Adipose tissue (tissue), 3 donors: Measurements from ENCODE around the gene PHOX2B. TPM values are rescaled to one million over a fixed set of nuclear protein-coding genes. Genes with fewer than 3 reads are reported as not detected.
"Not testable (repeated sequence)": the region's sequence is repeated elsewhere in the genome, so short reads cannot be mapped to it uniquely, and the experiment has no call there.

Experiments used
- H3K27ac ChIP-seq: one replicate; pipeline ENCODE4 v1.5.1; 2013; ENCODE audit warnings: low read depth, low read length
- WGBS, 3 donors: extraction: QIAGEN DNeasy Blood & Tissue Kit; methylation state at CpG; one replicate each; pipeline ENCODE4 v1.1.7; 2013; 5-methylcytosine and 5-hydroxymethylcytosine counted together
- polyA plus RNA-seq, 3 donors: library from polyadenylated mRNA; stranded (reverse); fragments of 200-250 nt; gene quantifications; one replicate each; pipeline ENCODE4 v1.2.3, GENCODE V29; 2013
- donor health status: healthy with polysubstance abuse.
- donor health status: Bipolar disorder and iron deficiency.
- donor health status: healthy.

Gene PHOX2B
- polyA plus RNA-seq, 3 donors = 0.03 TPM; not detected in 2

DNA sequence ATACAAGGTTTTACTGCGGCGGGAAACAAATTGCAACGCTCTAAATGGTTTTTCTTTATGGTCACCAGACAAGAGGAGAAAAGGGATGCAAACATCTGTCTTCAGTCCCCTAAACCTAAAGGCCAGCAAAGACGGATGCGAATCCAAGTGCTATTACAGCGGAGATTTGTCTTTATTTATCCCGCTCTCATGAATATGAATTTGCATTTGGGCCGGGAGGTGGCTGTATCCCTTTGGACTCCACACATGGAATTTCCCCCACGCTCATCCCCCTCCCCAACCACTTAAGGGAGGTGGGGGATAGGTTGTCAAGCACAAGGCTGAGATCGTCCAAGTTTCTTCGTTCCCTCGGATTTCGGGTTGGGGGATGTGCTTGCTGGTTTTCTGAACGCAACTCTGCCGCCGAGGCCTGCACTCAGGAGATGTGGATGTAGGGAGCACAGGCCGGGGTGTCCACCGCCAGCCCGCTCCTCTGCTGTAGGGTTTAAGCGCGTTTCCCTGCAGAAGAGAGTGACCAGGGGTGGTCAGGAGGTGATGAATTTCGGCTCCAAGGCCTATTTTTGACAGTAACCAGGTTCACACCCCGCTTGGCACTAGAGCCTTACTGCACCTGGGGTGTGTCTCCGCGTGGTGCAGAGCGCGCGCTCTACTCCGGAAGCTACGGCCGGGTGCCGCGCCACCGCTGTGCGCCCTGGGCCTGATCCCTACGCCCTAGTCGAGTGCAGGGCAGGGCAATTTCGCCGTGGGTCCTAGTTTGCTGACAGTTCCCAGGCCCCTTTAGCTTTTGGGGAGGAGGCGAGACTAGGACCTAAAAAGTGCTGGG, 2.3 kb upstream of the PHOX2B start:
- no peak overlapping the region for H3K27ac ChIP-seq
- WGBS, 3 donors = 4 to 8% (median 8%) methylated on average over 40 of the region's 40 CpGs

DNA sequence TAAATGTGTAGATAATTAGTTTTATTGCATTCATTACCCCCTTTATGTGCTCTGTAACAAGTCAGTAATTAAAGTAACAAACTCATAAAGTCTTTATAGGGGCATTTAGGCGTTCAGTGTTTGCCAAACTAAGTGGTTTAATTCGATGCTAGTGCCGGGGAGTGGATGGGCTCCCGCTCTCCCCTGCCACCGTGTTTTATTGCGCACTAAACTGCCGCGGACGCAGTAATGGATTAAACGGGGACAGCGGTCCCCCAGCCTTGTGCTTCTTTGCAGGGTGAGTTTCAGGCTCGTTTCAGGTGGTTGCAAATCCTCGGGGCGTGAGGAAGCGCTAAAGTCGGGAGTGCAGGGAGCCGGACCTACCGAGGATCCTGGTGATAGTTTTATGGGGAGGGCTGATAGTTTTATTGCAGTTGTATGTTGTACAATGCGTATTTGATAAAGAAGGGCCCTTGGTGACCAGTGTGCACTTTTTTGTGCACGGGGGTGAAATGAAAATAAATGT, 1.6 kb upstream of the PHOX2B start:
- WGBS, 3 donors = 4 to 6% (median 4%) methylated on average over 20 of the region's 20 CpGs

DNA sequence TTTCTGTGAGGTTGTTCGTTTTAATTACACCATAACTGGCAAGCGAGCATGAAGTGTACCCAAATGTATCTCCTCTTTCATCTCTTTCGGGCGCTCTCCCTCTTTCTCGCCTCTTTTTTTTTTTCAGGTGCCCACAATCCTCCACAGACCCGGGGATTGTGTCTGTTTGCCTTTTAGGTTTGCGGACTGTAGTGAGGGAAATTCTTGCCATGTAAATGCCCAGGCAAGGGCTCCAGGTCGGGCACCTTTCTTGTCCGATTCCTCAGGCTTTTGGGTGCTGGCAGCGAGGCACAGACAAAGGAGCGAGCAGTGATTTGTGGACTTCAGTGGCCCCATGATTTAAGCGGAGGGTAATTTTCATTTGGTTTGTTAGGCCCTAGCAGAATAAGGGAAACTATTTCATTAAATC, 1.1 kb upstream of the PHOX2B start:
- H3K27ac ChIP-seq = no peak overlapping the region
- WGBS, 3 donors = 9 to 15% (median 11%) methylated on average over 12 of the region's 12 CpGs

More for the DNA sequence above, 1.6 kb upstream of the PHOX2B start:
- no peak overlapping the region for H3K27ac ChIP-seq

DNA sequence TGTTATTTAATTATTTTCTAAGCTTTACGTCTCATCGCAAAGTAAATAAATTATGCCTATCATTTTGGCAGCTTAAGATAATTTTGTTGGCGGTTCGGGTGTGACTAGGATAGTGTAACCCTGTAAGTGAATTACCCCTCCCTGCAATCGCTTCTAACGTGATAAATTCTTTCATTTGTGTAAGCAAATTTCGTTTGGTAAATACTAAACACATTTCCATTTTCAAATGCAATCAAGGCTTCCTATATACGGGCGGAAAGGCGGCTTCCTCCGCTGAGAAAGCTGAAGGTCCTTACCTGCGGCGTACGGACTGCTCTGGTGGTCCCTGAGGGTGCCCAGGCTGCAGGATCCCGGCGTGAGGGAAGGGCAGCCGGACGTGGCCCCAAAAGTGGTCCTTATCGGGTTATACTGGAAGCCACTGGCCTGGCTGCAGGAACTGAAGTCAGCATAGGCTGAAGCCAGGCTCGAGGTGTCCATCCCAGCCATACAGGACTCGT, 403 bp downstream of the PHOX2B start:
- WGBS, 3 donors = 4 to 6% (median 6%) methylated on average over 21 of the region's 21 CpGs
- no peak overlapping the region for H3K27ac ChIP-seq

DNA sequence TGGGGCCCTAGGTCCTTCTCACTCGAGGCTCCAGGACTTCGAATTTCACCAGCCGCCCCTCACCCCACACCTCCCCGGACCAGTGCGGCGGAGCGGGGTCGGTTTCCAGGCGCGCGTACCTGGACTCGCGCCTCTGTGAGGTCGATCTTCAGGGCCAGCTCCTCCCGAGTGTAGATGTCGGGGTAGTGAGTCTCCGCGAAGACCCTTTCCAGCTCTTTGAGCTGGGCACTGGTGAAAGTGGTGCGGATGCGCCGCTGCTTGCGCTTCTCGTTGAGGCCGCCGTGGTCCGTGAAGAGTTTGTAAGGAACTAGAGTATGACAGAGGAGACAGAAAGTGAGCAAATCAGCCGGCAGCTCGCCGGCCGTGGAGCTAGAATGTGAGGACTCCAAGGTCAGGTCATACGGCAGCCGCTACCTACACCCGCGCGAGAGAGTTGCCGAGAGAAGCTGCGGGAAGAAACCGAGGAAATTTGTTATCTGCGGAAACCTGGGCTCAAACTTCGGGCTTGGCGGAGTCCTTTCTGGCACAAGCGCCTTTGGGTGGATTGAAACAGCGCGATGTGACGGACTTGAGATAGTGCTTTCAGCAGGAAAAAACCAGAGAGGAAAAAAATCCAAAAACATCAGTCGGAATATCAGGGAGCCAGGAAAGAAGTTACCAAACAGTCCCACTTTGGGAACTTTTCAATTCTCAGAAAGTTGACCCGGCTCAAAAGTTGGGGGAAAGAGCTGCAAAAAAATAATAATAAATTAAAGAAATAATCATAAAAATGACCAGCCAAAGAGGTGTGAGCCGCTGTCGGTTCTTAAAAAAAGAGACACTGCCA, 1.1 kb downstream of the PHOX2B start:
- H3K27ac ChIP-seq = no peak overlapping the region
- WGBS, 3 donors = 3 to 7% (median 7%) methylated on average over 49 of the region's 49 CpGs

DNA sequence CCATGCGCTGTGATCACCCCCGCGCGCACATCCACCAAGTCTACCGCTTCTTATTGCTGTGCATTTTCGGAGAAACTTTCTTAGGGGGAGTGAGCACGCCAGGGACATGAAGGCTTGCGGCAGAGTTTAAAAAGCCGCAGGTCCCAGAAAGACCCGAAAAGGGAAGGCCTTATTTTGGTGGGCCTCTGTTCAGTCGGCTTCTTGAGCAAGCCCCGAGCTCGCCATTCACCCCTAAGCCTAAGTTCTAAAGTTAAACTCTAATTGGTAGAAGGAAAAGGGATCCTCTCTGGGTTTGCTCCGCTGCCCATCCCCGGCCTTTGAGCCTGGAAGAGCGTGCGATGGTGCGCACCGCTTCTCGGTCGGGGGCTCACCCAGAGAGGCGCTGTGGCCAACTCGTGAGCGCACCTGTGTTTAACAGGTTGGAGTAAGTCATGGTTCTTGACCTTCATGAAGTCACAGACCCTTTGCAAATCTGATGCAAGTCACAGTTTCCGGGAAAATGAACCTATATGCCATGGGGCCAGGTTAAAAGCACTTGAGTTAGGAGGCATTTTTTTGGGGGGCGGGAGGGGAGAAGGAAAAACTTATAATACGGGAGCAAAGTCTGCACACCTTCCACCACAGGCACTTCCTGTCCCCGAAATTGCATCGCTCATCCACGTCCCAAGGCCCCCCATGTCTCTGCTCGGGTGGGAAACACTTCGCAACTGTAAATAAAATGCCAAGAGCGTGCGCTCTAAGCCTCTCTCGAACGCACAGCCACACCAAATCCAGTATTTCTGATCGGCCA, 1.9 kb downstream of the PHOX2B start:
- H3K27ac ChIP-seq = no peak overlapping the region
- WGBS, 3 donors = 6 to 11% (median 8%) methylated on average over 37 of the region's 37 CpGs

DNA sequence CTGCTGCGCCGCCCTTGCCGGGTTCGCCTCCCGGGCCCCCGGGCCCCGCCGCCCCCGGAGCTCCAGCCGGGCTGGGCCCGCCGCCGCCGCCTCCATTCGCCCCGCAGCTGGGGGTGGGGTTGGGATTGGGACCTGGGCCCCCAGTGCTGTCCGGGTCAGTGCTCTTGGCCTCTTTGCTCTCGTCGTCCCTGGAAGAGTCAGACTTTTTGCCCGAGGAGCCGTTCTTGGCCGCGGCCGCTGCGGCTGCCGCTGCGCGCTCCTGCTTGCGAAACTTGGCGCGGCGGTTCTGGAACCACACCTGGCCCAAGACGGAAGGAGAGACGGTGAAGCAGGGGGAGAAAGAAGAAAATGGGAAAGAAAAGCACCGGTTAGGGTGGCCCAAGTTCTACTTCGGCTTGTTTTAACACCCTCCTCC, 2.5 kb downstream of the PHOX2B start:
- H3K27ac ChIP-seq = no peak overlapping the region
- 3 to 7% (median 4%) methylated on average over 27 to 36 of the region's 36 CpGs for WGBS, 3 donors

DNA sequence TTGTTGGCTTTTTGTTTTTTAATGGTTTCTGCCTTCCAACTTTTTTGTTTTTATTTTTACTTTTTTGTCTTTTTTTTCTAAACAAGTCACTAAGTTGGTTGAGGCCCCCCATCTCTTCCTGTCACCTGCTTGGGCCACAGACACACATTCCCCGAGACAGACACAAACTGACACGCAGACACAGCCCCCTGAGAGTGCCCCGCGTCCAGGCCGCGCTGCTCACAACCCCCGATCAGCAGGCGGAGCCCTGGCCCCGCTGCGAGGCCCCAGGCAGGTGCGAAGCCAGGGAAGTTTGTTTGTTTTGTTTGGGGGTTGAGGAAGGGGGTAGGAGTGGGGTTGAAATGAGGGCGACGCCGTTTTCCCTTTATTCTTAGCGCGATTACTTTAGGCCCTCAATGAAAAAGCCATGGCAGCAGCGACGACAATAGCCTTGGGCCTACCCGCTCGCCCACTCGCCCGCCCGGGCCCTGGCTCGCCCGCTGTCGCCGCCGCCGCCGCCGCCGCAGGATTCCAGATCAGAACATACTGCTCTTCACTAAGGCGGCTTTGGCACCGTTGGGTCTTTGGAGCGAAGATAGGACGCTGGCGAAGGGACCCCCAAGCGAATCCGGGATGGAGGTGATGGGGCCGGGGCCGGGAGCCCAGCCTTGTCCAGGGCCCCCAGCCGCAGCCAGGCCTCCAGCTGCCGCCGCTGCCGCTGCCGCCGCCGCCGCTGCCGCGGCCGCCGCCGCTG, 3.1 kb downstream of the PHOX2B start:
- WGBS, 3 donors = 6 to 11% (median 7%) methylated on average over 40 to 54 of the region's 54 CpGs
- no peak overlapping the region for H3K27ac ChIP-seq

DNA sequence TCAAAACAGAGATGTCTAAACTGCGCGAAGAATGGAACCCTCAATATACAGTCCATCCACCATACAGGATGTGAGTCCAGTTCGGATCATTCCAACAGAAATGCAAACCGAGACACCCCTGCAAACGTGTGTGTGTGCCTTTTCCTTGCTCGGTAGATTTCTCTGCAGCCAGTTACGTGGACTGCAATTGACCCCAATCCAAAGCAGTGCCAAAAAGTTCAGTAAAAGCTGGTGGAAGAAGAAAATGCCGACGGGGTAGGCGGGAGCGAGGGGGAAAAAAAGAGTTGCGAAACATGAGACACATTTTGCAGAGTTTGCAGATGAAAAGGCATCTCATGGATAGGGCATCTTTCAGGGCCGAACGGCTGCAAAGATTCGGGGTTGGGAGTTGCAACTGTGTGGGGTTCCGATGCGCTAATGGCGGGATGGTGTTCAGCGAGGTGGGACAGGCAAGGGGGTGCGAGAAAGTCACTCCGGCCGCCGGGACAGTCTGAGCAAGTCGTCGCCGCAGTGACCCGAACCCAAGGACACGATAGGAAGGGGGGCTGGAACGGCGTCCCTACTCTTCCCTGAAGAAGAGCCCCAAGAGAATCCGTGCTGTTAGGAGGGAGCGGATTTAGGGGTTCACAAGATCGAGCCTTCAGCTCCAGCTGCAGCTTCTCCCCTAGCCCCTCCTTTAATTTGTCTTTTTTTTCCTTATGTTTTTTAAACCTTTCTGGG, 3.8 kb downstream of the PHOX2B start:
- WGBS, 3 donors = 9 to 10% (median 9%) methylated on average over 33 of the region's 33 CpGs
- H3K27ac ChIP-seq = no peak overlapping the region

DNA sequence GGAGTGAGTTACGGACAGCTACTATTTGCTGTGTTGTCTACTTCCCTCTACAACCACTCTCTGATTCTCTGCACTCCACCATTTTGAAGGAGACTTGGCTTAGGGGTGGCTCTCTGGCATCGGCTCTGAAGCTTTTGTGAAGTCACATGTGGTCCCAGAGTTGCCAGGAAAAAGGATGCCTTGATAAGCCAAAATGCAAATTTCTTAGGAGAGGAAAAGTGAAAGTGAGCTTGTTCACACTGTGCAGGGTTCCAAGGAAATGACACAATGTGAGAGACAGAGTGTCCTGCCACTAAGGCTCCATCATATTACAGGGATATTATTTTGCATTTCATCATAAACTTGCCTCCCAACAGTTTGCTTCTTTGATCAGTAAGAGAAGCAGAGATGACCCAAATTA, 7.2 kb downstream of the PHOX2B start:
- WGBS, 3 donors = 59 to 60% (median 60%) methylated on average over 2 of the region's 2 CpGs
- H3K27ac ChIP-seq = no peak overlapping the region

DNA sequence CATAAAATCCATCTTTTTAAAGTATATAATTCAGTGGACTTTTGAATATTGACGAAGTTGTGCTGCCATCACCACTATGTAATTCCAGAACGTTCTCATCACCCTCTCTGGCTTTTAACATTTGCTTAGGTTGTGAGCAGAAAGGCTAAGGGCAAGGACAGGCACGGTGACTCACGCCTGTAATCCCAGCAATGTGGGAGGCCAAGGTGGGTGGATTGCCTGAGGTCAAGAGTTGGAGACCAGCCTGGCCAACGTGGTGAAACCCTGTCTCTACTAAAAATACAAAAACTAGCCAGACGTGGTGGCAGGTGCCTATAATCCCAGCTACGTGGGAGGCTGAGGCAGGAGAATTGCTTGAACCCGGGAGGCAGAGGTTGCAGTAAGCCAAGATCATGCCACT, 11.0 kb downstream of the PHOX2B start:
- not testable (repeated sequence) for H3K27ac ChIP-seq
- WGBS, 3 donors = 64 to 80% (median 66%) methylated on average over 8 of the region's 8 CpGs

DNA sequence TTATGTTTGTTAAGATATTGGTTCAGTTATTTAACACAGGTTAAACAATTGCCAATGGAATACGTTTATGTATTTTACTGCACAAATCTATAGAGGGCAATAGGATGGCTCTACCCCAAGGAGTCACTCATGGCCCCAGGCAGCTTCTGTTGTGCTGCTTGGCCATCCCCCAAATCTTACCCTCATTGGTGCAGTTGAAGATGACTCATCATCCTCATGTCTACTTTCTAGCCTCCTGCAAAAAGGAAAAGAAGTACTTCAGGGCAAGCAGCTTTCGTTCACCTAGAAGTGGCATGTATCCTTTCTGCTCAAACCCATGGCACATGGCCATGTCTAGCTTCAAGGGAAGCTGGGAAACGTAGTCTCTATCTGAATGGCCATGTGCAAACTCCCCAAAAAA, 14.2 kb downstream of the PHOX2B start:
- no peak overlapping the region for H3K27ac ChIP-seq
- 68 to 75% (median 68%) methylated on average over 3 of the region's 3 CpGs for WGBS, 3 donors

DNA sequence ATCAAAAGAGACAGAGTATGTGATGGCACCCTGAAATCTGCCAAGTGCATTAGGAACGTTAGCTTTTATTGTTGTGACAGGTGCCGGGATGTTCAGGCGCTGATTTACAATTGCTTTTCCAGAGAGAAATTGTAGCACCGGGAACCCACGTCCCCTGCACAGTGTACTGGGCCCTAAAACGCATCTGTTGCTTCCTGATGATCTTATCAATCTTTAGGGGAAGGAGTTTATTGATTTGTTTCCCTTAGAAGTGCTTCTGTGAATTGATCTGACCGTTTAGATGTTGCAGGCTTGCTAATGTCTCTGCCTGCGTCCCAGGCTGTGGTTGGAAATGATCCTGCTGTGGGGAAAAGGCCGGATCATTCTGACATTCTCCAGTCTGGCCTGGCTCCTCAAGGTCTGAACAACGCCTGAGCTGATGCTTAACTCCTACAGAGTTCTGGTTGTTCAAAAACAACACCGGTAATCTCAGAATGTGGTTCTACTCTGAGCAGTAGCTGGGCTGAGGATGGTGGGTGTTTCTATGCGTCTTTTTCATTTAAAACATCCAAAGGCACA, 16.9 kb downstream of the PHOX2B start:
- 28 to 38% (median 35%) methylated on average over 12 of the region's 12 CpGs for WGBS, 3 donors
- no peak overlapping the region for H3K27ac ChIP-seq

DNA sequence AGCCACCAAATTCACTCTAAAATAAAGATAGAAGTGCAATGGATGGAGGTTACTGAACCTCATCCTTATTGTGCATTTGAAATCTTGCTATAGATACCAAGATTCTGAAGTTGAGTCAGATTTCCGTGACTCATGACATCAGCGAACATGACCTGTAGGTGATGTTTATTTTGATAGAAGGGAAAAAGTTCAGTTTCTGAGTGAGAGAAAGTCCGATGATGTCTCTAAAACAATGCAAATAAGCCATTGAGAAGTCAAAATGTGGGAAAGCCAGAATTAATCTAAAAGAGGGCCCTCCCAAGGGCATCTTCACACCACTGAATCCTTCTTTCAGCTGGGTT, 20.0 kb downstream of the PHOX2B start:
- 73 to 78% (median 75%) methylated on average over 3 of the region's 3 CpGs for WGBS, 3 donors

DNA sequence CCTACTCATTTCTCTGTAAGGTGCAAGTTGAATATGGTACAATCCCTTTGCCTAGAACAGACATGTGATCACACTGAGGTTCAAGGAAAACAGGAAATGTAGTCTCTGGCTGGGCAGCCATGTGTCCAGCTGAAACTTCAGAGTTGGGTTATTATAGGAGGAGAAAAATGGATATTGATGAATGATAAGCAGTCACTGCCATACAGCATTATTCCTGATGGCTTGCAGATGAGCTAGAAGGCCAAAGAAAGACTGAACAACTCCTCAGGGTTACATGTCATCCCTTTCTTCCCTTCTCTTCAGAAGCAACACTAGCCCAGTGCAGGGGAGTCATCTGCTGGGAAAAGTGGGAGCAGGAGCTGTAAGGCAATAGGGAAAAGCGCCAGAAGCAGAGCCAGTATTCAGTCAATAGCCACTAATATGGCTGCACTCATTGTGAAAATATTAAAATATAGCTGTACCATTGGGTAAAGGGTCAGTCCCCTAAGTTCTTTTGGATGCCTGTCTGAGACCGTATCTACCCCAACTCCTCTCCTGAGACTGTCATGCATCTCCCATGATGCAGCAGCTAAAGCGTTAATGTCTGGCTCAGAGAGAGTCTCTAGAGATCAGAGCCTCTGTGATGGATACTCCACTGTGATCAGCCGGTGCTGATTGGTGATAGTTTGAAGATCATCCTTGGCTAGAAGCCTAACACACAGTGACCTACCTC, 20.5 kb downstream of the PHOX2B start:
- WGBS, 3 donors = 61 to 70% (median 66%) methylated on average over 4 of the region's 4 CpGs
- no peak overlapping the region for H3K27ac ChIP-seq

More for the DNA sequence above, 20.0 kb downstream of the PHOX2B start:
- no peak overlapping the region for H3K27ac ChIP-seq

DNA sequence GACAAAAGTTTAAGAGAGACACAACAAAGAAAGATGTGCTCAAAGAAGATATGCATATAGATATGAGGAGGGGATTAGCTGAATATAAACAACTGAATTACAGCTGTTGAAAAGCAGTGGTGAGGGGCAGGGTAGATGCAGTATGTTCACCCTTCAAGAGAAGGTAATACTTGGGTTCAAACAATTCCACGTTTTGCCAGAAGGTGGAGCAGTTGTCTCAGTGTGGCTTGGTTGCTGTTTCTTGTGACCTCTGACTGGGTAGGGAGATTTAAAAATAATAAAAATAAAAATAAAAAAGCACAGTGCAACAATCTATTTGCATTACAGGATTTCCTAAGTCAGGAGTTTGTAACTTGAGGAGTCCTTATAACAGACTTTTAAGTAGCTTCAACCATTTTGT, 23.3 kb downstream of the PHOX2B start:
- 0 to 4% (median 4%) methylated on average over 1 of the region's 1 CpG for WGBS, 3 donors
- H3K27ac ChIP-seq = no peak overlapping the region
